K562 (cell line): ENCODE results near the gene FUT2. TPM values are rescaled to one million over a fixed set of nuclear protein-coding genes. Genes with fewer than 3 reads are reported as not detected.

Experiments
- ATAC-seq: fragments of 200-7000 bp; cut with Tn5 transposase; 3 replicates; pipeline ENCODE4 v1.9.1; 2020; ENCODE audit warnings: moderate library complexity
- BruUV-seq: library from RNA; stranded (reverse); fragments of 400-500 nt; replicated peaks from 2 replicates; lab custom pipeline; 2021; lab: Mats Ljungman, UMichigan
- CTCF ChIA-PET: fragments of 300-600 bp; formaldehyde crosslinking; extraction: SDS; loops from one replicate; lab custom pipeline; 2021; ENCODE audit warnings: low intra/inter-chr PET ratio; lab: Yijun Ruan, JAX
- POLR2A ChIA-PET: fragments of 300-600, 350-650 bp; sonication (Branson Sonifier 250); formaldehyde crosslinking; extraction: SDS; loops from one replicate; lab custom pipeline; 2021; ENCODE audit warnings: antibody characterized with exemption, inconsistent platforms; lab: Yijun Ruan, JAX
- DNase-seq, 4 experiments: peaks; one replicate each; pipeline versions ENCODE4 v3.0.0 to v3.0.0-alpha.2; 2011 to 2018; ENCODE audit warnings: low spot score in 3 of 4, mixed read lengths in 3 of 4; ENCODE audit errors: extremely low read depth in 1 of 4
- FAIRE-seq: peaks from 2 replicates; lab custom pipeline; 2011; peaks lifted over from hg19 to GRCh38; lab: Jason Lieb, UNC
- H2AFZ ChIP-seq: 2 replicates; pipeline ENCODE4 v1.6.0; 2011; ENCODE audit warnings: low read depth, low read length, control low read depth, inconsistent platforms
- H3K27ac ChIP-seq: fragments of 200-600 bp; 3 replicates; pipeline ENCODE4 v1.8.0; 2011; ENCODE audit warnings: low read depth, mild to moderate bottlenecking, control low read depth, inconsistent platforms, low read length, moderate library complexity, mixed read lengths; ENCODE audit errors: extremely low read depth
- H3K27me3 ChIP-seq, 2 experiments: fragments of 300-600 bp in 1 of 2; 2 replicates in 1 of 2; 3 replicates in 1 of 2; pipeline versions ENCODE4 v1.6.0 to v1.8.0; 2011; ENCODE audit warnings: inconsistent platforms in 2 of 2, low read length in 2 of 2, mild to moderate bottlenecking in 1 of 2, mixed read lengths in 1 of 2, moderate library complexity in 1 of 2; ENCODE audit not compliant: control insufficient read depth in 2 of 2, insufficient read depth in 2 of 2
- H3K36me3 ChIP-seq: fragments of 300-600 bp; 3 replicates; pipeline ENCODE4 v1.8.0; 2011; ENCODE audit warnings: mild to moderate bottlenecking, low read length, inconsistent platforms; ENCODE audit not compliant: control insufficient read depth, insufficient read depth
- H3K4me1 ChIP-seq, 2 experiments: fragments of 200-600 bp in 1 of 2; replicated peaks in 1 of 2; 2 replicates in 1 of 2; 3 replicates in 1 of 2; pipeline versions ENCODE4 v1.5.1 to v1.8.0; 2011; ENCODE audit warnings: inconsistent platforms in 2 of 2, low read length in 2 of 2, mild to moderate bottlenecking in 1 of 2, mixed read lengths in 1 of 2, moderate library complexity in 1 of 2; ENCODE audit not compliant: control insufficient read depth in 2 of 2, insufficient read depth in 2 of 2
- H3K4me2 ChIP-seq: 2 replicates; pipeline ENCODE4 v1.6.1; 2011; ENCODE audit warnings: low read length, control low read depth, inconsistent platforms, mixed read lengths; ENCODE audit not compliant: insufficient read depth
- H3K4me3 ChIP-seq: fragments of 200-600 bp; sonication (generic), shearing (Covaris generic); 2 replicates; pipeline ENCODE4 v1.5.1; 2016; ENCODE audit warnings: control low read depth, inconsistent platforms
- H3K79me2 ChIP-seq: fragments of 200-600 bp; 3 replicates; pipeline ENCODE4 v1.8.0; 2011; ENCODE audit warnings: low read length, inconsistent platforms; ENCODE audit not compliant: control insufficient read depth, insufficient read depth
- H3K9ac ChIP-seq, 2 experiments: 2 replicates each; pipeline versions ENCODE4 v1.6.0 to v1.6.1; 2011; ENCODE audit warnings: low read depth in 2 of 2, low read length in 2 of 2, control low read depth in 1 of 2, inconsistent platforms in 1 of 2, mild to moderate bottlenecking in 1 of 2, mixed read lengths in 1 of 2; ENCODE audit not compliant: insufficient read depth in 1 of 2
- H3K9me1 ChIP-seq: one replicate; pipeline ENCODE4 v1.6.0; 2011; ENCODE audit warnings: inconsistent platforms, mild to moderate bottlenecking, low read length, moderate library complexity; ENCODE audit not compliant: control insufficient read depth, insufficient read depth
- H3K9me3 ChIP-seq: replicated peaks from 2 replicates; pipeline ENCODE4 v1.5.1; 2011; ENCODE audit warnings: low read depth, low read length, inconsistent platforms; ENCODE audit not compliant: control insufficient read depth, insufficient read depth
- H4K20me1 ChIP-seq: replicated peaks from 2 replicates; pipeline ENCODE4 v1.6.1; 2011; ENCODE audit warnings: low read length, inconsistent platforms, mixed read lengths; ENCODE audit not compliant: control insufficient read depth, insufficient read depth
- BRCA1 ChIP-seq, 2 experiments: fragments of 450-650 bp in 1 of 2; sonication (generic) in 1 of 2; formaldehyde crosslinking in 1 of 2; IDR thresholded peaks; 2 replicates each; pipeline versions ENCODE4 v1.5.0 to v1.6.1; 2017 to 2020; ENCODE audit warnings: mild to moderate bottlenecking in 1 of 2, missing genetic modification reagents in 1 of 2
- CHD4 ChIP-seq: fragments of 200-600 bp; sonication (generic); IDR thresholded peaks from 3 replicates; pipeline ENCODE4 v1.6.1; 2012; ENCODE audit warnings: low read depth, mild to moderate bottlenecking, mixed read lengths, low read length, inconsistent platforms; ENCODE audit not compliant: insufficient read depth, insufficient replicate concordance, poor library complexity, severe bottlenecking
- EHMT2 ChIP-seq: fragments of 450-650 bp; IDR thresholded peaks from 2 replicates; pipeline ENCODE4 v1.6.1; 2018; ENCODE audit warnings: antibody characterized with exemption
- HNRNPUL1 ChIP-seq: fragments of 200-400 bp; formaldehyde crosslinking; IDR thresholded peaks from 2 replicates; pipeline ENCODE4 v1.6.1; 2017; ENCODE audit warnings: low read length
- MYBL2 ChIP-seq, 2 experiments: fragments of 450-650 bp in 1 of 2; sonication (generic) in 1 of 2; formaldehyde crosslinking in 1 of 2; IDR thresholded peaks; 2 replicates each; pipeline versions ENCODE4 v1.6.1 to v1.8.1; 2017 to 2022; ENCODE audit warnings: borderline replicate concordance in 1 of 2, inconsistent platforms in 1 of 2, low read depth in 1 of 2, mild to moderate bottlenecking in 1 of 2, missing genetic modification reagents in 1 of 2, moderate library complexity in 1 of 2
- RBBP5 ChIP-seq: fragments of 200-600 bp; sonication (generic); IDR thresholded peaks from 2 replicates; pipeline ENCODE4 v1.6.1; 2012; ENCODE audit warnings: borderline replicate concordance, mild to moderate bottlenecking, low read length, control low read depth, inconsistent platforms; ENCODE audit not compliant: insufficient read depth, poor library complexity, severe bottlenecking
- TBL1XR1 ChIP-seq, 2 experiments: IDR thresholded peaks; 2 replicates each; pipeline ENCODE4 v1.6.1; 2012; ENCODE audit warnings: improper control_type of control experiment in 2 of 2, low read length in 2 of 2, mild to moderate bottlenecking in 1 of 2
- ZNF354B ChIP-seq: fragments of 250-450 bp; sonication (Bioruptor Pico); IDR thresholded peaks from 2 replicates; pipeline ENCODE4 v1.4.0; 2020
- ZNF717 ChIP-seq: fragments of 250-450 bp; sonication (Bioruptor Pico); IDR thresholded peaks from 2 replicates; pipeline ENCODE4 v1.5.0; 2021
- WGBS: fragments of 100-300 bp; shearing (Covaris generic); methylation state at CpG from one replicate; pipeline ENCODE4 v1.1.6; 2016; ENCODE audit warnings: low coverage, mixed read lengths; ENCODE audit not compliant: insufficient coverage; ENCODE audit errors: missing lambda C conversion rate; 5-methylcytosine and 5-hydroxymethylcytosine counted together
- in situ Hi-C: fragments of 300-500 bp; cut with MboI; formaldehyde crosslinking; loops from 4 replicates; pipeline ENCODE4 v1.15.0; 2018; ENCODE audit warnings: inconsistent platforms, mixed read lengths
- intact Hi-C: fragments of 100-400 bp; cut with micrococcal nuclease; formaldehyde crosslinking; loops from 2 replicates; pipeline ENCODE4 v1.14.2; 2022
- polyA plus RNA-seq, 8 experiments: library from polyadenylated mRNA; depleted of rRNA in 4 of 8; stranded (reverse) in 5 of 8; unstranded in 3 of 8; fragments of >200 nt; fragmentation: Nextera tagmentation in 2 of 8; fragmentation: Illumina TruSeq in 1 of 8; extraction: Ambion mirVana in 2 of 8; extraction: Trizol in 1 of 8; gene quantifications; 2 replicates each; pipeline versions ENCODE4 v1.2.1 to v1.2.3, GENCODE V29; 2011 to 2014; ENCODE audit warnings: inconsistent platforms in 1 of 8, missing spikeins in 1 of 8
- total RNA-seq, 7 experiments: library from RNA; depleted of rRNA in 6 of 7; stranded (reverse); fragments of >200 nt in 6 of 7; fragmentation: Illumina TruSeq in 2 of 7; extraction: Trizol in 2 of 7; gene quantifications; 2 replicates each; pipeline versions ENCODE4 v1.2.1 to v1.2.3, GENCODE V29; 2011 to 2021; ENCODE audit warnings: low replicate concordance in 1 of 7
- TF ChIP-seq, protein P1 (sequence below): fragments of 450-650 bp; conservative IDR thresholded peaks from 2 replicates; pipeline ENCODE4 v1.6.1; 2016; ENCODE audit warnings: missing genetic modification characterization, low read depth, mild to moderate bottlenecking, missing compliant biosample characterization, moderate library complexity
- TF ChIP-seq, protein P2 (sequence below): sonication (generic); formaldehyde crosslinking; IDR thresholded peaks from 2 replicates; pipeline ENCODE4 v1.8.1; 2023; ENCODE audit warnings: mild to moderate bottlenecking, missing genetic modification reagents

The FUT2 gene
- total and polyA plus RNA-seq, 9 of the 15 experiments (the other 6 are each of a cell fraction or from before 2014, with no cell fraction given) = 0.03 to 0.04 TPM; not detected in 7

DNA sequence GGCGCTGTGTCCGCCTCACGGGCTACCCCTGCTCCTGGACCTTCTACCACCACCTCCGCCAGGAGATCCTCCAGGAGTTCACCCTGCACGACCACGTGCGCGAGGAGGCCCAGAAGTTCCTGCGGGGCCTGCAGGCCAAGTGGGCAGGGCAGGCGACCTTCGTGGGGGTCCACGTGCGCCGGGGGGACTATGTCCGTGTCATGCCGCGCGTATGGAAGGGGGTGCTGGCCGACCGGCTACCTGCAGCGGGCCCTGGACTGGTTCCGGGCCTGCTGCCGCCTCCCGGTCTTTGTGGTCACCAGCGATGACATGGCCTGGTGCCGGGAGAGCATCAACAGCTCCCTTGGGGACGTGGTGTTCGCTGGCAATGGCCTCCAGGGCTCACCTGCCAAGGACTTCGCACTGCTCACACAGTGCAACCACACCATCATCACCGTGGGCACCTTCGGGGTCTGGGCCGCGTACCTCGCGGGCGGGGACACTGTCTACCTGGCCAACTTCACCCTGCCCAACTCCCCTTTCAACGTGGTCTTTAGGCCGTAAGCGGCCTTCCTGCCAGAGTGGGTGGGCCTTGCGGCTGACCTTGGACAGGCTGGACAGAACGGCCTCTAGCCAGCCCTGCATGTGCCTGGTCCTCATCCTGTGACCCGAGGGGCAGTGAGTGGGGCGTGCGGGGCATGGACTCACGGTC is 15.2 kb upstream of the FUT2 start:
- FAIRE-seq (no peak), DNase-seq (no peak), ATAC-seq (no peak)
- H3K4me2 ChIP-seq = no peak overlapping the region
- no peaks in the 10 kb centered on the region for H3K9me3 ChIP-seq
- intact Hi-C loops = no loop called here
- H3K4me1 ChIP-seq = peaks cover 22 to 55% of the 10 kb centered on the region in 2 experiments
- in situ Hi-C loops = no loop called here
- H3K79me2 ChIP-seq = no peaks in the 10 kb centered on the region
- H4K20me1 ChIP-seq = no peaks in the 10 kb centered on the region
- peak overlapping the region in 1 of 2 experiments; percentile 72; a peak in 2 of 4 replicates for H3K9ac ChIP-seq
- BruUV-seq = no TSS peak
- H3K4me3 ChIP-seq = no peak overlapping the region
- CTCF ChIA-PET = no interaction called here
- peak overlapping the region; percentile 64 for H2AFZ ChIP-seq
- H3K9me1 ChIP-seq = no peaks in the 10 kb centered on the region
- POLR2A ChIA-PET = interaction anchor here (0.6 to 1.1 kb wide), 3 partner anchors 44 to 313 kb away, joined by 3 to 4 read pairs (median 3); partner anchors contain the start of genes BCAT2 and RUVBL2
- TF ChIP-seq TBL1XR1 (IDR thresholded peaks at IDR 0.05; ENCODE audit: low read length in 2 of 2) (no peak), EHMT2 (no peak), ZNF717 (CRISPR knock-in tag) (no peak), CHD4 (peak; percentile 33), HNRNPUL1 (no peak), RBBP5 (peak; percentile 49), BRCA1 (IDR thresholded peaks at IDR 0.05) (no peak), BRCA1 (CRISPR knock-in tag; IDR thresholded peaks at IDR 0.05) (no peak), ZNF354B (CRISPR knock-in tag) (no peak), MYBL2 (IDR thresholded peaks at IDR 0.05; ENCODE audit: low read depth) (no peak), MYBL2 (CRISPR knock-in tag; IDR thresholded peaks at IDR 0.05; ENCODE audit: borderline replicate concordance) (0 out of 2 replicates have a peak, but pooled peaks have one; percentile 1)
- TF ChIP-seq, protein P1, sequence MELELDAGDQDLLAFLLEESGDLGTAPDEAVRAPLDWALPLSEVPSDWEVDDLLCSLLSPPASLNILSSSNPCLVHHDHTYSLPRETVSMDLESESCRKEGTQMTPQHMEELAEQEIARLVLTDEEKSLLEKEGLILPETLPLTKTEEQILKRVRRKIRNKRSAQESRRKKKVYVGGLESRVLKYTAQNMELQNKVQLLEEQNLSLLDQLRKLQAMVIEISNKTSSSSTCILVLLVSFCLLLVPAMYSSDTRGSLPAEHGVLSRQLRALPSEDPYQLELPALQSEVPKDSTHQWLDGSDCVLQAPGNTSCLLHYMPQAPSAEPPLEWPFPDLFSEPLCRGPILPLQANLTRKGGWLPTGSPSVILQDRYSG (tag) = no peak
- TF ChIP-seq, protein P2, sequence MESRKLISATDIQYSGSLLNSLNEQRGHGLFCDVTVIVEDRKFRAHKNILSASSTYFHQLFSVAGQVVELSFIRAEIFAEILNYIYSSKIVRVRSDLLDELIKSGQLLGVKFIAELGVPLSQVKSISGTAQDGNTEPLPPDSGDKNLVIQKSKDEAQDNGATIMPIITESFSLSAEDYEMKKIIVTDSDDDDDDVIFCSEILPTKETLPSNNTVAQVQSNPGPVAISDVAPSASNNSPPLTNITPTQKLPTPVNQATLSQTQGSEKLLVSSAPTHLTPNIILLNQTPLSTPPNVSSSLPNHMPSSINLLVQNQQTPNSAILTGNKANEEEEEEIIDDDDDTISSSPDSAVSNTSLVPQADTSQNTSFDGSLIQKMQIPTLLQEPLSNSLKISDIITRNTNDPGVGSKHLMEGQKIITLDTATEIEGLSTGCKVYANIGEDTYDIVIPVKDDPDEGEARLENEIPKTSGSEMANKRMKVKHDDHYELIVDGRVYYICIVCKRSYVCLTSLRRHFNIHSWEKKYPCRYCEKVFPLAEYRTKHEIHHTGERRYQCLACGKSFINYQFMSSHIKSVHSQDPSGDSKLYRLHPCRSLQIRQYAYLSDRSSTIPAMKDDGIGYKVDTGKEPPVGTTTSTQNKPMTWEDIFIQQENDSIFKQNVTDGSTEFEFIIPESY = peak; percentile 92
- no peaks in the 10 kb centered on the region for H3K27me3 ChIP-seq
- H3K27ac ChIP-seq = no peak overlapping the region
- no peaks in the 10 kb centered on the region for H3K36me3 ChIP-seq
- 71% methylated on average over 33 of the region's 45 CpGs for WGBS
